ENCODE data around the gene IGFL4.

Gene IGFL4

DNA sequence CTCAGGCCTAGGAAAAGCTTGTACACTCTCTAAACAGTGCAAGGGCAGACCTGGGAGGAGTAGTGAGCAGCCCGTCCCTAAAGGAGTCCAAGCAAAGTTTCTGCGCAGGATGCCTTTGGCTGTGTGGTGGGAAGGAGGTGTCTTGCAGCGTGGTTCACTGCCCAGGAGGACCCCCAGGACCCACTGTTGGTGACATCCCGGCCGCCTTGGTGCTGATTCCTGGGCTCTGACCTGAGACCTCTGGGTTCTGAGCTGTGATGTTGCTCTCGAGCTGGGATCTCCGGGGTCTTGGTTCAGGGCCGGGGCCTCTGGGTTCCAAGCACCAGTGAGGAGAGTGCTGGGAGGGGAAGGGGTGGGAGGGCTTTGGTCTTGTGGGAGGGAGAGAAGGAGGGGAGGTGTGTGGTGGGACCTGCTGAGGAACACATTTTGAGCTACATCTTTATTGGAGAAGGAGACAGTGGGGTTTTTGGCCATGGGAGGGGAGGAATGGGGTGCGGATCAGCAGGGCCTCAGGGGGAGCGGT lies 22.0 kb downstream of the IGFL4 start:
- DNase-seq = no peak

DNA sequence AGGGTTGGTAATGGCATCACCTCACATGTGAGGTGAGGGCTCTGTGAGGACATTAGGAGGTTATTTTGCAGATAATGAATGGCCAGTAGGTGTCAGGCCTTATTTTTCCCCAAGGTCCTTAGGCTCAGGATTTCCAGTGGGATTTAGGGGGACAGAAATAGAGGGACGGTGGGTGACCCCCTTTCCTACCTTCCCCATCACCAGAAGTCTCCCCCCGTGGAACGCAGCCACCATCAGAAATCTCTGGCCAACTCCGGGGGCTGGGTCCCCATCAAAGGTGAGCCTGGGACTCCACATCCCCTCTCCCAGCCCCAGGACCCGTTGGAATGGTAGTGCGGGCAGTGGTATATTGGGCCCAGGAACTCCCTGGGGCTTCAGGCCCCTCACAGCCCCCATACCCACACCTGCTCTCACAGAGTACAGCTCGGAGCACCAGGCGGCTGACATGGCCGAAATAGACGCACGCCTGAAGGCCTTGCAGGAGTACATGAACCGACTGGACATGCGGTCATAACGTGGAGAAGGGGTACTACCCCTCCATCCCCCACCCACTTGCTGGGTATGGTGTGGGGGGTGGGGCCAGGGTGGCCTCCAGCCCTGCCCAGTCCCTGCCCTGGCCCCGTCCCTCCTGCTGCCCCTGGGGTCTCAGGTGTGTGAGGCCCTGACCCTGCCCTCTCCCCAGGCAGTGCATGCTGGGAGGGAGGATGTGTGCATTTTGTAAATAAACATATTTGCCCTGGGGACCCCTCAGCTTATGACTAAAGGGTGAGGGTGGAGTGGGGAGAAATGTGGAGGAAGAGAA lies 22.7 kb downstream of the IGFL4 start:
- DNase-seq = no peak

DNA sequence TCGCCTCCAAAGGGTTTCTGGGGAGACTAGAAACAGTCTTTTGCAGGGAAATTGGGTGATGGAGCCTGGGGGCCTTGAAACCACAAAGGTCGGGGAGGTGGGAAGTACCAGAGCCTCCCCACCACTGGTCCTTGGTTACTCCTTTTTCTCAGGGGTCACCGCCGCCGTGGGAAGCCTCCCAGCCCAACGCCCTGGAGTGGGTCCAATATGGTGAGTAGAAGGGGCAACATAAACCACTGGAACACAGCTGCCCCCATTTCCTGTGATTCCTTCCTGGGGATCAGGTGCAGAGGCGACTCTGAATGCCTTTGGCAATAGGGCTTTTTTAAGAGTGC lies 23.7 kb downstream of the IGFL4 start:
- DNase-seq = no peak

DNA sequence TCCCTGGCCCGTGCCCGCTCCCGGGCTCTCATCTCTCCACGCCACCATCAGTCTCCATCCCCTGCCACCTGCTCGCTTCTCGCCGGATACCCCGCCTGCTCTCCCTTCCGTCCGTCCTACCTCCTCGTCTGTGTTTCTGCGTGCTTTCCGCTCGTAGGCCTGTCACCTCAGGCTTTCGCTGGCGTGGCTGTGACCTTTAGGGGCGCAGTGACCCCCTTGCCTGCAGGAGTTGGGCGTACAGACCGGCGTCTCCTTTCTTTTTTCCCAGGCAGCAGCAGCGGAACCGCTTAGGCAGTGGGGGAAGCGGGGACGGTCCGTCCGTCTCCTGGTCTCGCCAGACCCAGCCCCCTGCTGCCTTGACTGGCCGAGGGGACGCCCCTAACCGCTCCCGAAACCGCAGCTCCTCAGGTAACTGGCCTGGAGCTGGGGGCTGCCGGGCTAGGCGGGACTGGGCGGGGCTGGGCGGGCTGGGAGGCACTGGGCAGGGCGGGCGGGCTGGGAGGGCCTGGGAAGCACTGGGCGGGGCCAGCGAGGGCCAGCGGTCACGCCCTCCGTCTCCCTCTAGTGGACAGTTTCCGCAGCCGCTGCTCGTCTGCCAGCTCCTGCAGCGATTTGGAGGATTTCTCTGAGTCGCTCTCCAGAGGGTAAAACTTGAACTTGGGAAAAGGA lies 24.2 kb downstream of the IGFL4 start:
- DNase-seq = peak; percentile 78

DNA sequence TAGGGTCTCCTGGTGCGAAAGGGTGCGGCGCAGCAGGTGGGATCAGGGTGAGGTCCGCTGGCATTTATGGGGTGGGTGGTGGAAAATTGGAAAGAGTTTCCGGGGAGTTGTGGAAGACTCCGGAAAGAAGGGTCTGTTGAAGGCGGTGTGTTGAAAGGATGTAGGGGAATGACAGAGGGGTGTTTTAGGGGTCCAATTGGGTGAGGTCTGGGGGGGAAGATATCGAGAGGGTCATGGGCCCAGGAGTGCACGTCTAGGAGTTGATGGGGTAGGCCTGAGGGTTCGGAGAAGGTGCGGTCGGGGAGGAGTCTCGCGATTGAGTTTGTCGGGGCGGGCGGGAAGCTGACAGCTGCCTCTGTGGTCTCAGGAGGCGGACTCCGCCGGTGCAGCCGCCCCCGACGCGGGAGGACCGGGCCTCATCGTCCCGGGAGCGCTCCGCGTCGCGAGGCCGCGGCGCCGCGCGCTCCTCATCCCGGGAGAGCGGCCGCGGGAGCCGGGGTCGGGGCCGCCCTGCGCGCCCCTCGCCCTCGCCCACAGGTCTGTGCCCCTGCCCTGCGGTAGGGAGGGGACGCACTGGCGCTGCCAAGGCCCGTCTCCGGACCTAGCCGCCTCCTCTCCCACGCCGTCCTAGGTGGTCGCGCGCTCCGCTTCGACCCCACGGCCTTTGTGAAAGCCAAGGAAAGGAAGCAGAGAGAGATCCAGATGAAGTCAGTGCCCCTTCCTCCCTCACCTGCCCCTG lies 24.9 kb downstream of the IGFL4 start:
- DNase-seq = peak; percentile 36

DNA sequence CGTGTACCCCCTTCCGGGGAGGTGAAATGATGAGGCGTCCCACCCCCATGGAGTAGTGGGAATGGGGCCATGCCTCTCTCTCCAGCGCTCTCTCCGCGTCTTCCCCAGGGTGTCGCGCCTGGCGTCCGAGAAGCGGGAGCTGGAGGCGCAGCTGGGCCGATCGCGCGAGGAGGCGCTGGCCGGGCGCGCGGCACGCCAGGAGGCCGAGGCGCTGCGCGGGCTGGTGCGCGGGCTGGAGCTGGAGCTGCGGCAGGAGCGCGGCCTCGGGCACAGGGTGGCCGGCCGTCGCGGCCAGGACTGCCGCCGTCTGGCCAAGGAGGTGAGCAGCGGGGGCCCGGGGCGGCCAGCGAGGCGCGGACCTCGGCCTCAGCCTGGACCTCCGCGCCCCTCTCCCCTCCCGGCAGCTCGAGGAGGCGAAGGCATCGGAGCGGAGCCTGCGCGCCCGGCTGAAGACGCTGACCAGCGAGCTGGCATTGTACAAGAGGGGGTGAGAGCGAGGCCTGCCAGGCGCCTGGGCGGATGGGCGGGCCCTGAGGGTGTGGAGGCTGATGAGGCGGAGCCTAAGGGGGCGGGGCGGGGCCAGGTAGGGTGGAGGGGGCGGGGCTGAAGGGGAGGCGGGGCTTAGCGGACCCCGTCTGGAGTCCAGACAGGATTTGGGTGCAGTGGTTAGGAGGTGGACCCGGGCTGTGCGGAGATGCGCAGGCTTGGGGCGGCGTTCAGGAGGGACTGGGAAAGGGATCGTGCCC lies 25.7 kb downstream of the IGFL4 start:
- peak; percentile 64 for DNase-seq

DNA sequence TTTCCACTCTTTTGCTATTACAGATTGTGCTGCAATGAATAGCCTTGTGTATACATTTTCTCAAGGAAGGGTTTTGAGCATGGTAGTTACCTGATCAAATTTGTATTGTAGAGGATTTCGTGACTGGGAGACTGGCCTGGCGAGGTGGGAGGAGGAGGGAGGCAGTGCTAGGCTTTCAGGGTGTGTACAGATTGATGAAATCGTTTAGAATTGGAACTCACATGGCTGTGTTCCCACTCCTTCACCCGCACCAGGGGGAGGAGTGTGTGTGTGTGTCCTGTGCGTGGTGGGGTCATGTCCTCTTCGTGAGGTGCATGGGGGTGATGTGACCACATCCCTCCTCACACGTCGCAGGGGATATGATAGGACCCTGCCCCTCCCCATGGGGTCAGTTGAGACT lies 26.3 kb downstream of the IGFL4 start:
- DNase-seq = no peak

DNA sequence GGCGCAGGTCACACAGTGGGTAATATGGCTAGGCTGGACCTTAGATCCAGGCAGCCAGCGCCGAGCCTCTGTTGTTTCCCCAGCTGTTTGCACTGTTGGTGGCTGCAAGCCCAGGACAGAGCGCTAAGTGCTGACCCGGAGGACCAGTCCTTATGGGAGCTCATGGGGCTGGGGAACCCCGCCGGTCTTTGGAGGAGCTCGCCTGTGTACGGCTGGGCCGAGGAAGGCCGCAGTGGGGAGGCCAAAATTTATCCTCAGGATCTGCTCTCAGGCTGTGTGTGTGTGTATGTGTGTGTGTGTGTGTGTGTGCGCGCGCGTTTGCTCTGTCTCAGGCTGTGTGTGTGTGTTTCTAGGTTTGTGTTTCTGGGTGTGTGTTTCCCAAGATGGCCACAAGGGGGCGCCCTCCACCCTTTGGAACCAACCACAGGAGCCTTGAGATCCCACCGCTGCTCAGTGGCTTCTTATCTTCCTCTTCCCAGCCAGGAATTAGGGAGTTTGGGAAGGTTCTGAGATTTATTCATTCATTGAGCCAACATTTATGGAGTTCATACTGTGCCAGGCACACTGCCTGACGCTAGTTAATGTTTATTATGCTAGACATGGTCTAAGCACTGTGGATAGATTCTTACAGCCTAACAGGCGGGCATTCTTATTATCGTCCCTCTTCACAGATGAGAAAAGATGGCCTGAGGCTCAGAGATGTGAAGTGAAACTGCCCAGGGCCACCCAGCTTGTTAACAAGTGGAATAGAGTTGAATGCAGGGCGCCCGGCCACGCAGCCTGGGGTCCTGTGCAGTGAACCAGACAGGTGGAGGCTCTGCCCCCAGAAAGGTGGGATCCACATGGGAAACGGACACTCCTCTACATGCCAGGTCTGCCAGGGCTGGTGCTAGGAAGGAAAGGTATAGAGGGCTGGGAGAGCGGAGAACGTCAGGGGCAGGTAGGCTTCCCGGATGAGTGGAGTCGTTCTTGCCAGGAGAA lies 31.0 kb downstream of the IGFL4 start:
- peak; percentile 67 for DNase-seq

DNA sequence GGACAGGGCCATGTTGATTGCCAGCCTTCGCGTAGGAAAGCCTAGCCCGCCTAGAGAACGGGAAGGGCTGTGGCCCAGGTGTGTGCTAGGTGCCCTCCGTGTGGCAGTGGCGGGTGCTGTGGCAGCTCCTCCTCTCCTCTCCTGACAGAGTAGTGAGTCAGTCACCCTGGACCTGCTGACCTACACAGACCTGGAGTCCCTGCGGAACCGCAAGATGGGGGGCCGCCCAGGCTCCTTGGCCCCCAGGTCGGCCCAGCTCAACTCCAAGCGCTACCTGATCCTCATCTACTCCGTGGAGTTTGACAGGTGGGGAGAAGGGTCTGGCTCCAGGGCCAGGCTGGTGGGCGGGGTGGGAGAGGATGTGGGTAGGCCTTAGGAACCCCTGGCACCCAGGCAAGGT lies 34.4 kb downstream of the IGFL4 start:
- DNase-seq = no peak

DNA sequence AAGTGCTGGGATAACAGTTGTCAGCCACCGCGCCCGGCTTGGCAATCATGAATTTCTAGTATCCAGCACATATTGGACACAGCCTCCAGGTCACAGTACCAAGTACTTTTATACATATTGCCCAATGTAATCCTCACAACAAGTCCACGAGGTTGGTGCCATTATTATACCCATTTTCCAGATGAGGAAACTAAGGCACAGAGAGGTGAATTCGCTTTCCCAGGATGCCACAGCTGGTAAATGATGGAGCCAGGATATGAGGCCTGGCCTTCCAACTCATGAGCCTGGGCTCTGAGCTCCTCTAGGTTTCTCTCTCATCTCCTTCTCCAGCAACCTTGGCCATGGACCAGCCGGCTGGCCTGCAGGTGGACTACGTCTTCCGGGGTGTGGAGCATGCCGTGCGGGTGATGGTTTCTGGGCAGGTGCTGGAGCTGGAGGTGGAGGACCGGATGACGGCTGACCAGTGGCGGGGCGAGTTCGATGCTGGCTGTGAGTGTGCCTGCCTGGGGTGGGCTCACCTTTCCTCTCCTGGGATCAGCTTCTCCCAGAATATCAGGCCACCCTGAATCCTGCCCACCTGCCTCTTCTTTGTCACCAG lies 38.0 kb downstream of the IGFL4 start:
- DNase-seq = no peak

DNA sequence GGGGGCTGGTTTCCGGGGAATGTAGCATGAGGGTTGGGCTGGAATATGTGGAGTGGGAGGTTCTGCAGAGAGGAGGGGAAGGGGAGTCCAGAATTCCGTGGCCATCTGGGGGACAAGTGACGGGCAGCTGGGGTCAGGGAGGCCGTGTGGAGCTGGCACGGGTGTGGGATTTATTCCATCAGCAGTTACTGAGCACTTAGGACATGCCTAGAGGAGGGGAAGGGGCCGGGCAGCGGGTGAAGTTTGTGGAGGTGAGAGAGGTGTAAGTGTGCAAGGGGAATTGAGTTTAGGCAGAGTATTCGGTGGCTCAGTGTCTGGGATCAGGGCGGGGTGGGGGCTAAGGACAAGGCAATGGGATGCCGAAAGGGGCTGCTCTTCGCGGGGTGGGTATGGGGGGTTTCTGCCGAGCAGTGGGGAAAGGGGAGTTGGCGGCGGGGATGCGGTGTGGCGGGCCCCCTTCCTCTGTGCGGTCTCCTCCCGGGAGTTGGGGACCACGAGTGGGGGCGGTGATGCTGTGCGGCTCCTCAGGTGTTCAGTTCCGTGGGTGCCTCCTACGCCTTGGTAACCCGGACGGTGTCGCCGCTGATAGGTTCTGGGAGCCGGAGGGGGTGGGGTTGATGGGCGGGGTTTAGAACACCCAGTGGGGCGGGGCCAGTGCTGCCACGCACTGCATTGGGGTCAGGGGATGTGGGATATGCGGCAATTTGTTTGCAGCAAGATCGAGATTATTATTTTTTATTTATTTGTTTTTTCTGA lies 40.1 kb downstream of the IGFL4 start:
- DNase-seq = peak; percentile 67

DNA sequence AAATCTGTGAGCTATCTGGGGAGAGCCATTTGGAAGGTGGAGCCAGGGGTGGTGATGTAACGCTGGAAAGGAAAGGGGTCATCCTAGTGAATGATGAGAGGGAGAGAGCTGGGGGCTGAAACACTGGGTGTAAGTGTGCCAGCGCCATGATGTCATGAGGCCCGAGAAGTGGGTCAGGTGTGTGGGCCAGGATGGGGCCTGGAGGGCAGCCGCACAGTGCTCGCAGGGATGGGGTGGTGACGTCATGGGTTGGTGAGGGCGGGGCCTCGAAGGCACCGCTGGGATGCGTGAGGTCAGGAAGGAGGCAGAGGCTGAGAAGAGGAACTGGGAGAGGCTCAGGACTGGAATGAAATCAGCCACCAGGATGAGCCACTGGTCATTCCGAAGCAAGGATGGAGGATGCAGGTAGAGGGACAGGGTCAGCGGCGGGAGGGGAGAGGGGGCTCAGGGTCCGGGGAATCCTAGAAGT lies 41.1 kb downstream of the IGFL4 start:
- DNase-seq = no peak

DNA sequence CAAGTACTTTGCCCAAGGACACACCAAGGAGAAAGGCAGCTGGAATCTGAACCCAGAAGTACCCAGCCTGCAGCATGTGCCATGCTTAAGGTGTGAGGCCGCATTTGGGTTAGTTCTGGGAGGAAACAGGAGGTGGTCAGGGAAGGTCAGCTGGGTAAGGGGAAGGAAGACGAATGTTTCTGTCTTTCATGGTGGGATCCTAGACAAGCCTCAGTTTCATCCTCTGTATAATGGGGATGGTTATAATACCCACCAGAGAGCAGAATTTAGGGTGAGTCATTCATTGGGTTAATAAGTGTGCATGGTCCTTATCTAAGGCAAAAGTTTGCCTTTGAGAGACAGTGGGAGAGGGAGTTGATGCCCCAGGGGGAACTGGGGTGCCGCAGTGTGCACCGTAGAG lies 42.0 kb downstream of the IGFL4 start:
- DNase-seq = no peak

DNA sequence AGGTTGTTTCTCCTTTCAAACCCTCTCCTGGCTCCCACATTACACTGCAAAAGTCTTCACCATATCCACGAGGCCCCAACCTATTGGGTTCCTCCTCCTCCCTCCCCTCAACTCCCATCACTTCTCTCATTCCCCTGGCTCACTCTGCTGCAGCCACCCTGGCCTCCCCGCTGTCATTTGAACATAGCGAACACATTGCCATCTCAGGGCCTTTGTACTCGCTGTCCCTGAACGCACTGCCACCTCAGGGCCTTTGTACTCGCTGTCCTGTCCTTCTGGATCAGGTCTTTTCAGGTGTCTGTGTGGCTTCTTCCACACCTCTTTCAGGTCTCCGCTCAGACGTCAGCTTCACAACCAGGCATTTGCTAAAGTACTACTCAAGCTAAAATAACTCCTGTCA lies 43.9 kb downstream of the IGFL4 start:
- no peak for DNase-seq

DNA sequence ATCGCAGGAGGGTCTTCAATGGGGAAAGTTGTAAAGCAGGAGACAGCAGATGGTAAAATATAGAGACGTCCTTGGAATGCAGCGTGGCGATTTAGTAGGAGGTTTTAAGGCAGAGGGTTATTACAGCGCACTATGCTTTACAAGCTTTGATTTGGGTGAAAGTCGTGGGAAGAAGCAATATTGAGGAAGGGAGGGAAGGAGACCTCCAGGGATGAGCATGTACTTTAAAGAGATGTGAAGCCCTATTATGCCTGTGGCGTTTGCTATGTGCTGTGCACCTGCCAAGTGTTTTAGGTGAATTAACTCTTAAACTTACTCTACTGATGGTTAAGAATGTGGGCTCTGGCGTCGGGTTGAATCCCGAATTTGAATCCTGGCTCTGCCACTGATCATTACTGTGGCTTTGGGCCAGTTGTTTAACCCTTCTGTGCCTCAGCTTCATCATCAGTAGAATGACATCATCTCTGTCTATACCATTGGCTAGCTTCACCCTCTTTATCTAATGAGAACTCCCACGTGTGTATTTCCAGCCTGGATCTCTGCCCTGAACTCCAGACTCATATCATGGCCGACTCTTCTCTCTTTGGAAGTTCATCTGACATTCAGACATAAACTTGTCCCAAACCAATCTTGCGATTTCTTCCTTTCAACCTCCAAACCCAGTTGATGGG lies 45.0 kb downstream of the IGFL4 start:
- no peak for DNase-seq

DNA sequence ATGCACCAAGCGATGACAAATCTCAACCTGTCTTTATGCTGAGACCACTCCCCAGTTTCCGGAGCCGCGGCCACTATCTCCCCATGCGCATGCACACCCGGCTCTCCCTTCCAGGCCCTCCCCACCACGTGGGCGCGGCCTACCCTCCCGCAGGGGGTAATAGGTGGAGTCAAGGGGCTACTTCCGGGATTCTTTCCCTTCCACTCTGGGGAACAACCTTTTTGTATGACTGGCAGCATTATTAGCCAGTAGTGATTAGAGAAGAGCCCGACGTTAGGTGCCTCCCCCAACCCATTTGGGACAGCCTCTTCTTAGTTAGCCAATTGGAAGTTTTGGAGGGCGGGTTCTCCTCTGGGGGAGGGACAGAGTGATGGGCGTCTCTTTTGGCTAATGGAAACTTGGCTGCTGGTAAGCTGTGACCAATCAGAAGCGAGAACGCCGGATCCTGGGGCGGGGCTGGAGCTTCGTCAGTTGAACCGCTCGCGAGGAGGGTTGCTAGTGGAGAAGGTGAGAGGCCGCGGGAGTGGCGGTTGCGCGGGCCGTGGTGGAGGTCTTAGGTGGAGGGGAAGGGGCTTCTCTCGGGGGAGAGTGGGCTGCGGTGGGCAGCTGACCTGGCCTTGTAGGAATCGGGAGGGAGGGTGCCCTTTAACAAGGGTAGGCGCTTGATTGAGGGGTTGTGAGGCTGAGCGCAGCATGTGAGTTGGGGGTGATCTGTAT lies 45.6 kb downstream of the IGFL4 start, which contains the start of gene CCDC61:
CCDC61 (plus strand) TSS at position 470 of the 717 bp plus-strand sequence. CDS start 7,552 bp downstream, outside the sequence.
- DNase-seq = peak; percentile 95

DNA sequence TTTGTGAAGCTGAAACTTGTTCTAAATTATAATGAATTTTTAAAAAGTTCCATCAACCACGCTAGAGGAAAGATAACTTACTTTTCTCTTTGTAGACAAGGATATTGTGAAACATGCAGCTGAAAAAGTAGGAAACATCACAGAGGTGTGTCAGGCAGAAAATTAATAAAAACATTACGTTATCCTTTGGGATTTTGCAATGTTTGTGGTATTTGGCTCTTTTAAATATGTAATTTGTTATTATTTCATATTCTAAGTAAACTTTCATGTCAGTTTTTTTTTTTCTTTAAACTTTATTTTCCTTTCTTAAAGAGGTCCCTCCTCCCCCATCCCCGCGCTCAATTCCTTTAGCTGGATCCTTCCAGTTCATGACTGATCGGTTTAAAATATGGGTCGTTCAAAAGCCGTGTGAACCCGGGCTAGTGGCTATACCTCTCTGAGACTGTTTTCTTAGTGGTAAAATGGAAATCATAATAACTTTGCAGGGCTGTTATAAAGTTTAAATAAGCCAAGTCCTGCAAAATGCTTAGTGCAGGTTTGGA lies 46.3 kb downstream of the IGFL4 start:
- DNase-seq = no peak

DNA sequence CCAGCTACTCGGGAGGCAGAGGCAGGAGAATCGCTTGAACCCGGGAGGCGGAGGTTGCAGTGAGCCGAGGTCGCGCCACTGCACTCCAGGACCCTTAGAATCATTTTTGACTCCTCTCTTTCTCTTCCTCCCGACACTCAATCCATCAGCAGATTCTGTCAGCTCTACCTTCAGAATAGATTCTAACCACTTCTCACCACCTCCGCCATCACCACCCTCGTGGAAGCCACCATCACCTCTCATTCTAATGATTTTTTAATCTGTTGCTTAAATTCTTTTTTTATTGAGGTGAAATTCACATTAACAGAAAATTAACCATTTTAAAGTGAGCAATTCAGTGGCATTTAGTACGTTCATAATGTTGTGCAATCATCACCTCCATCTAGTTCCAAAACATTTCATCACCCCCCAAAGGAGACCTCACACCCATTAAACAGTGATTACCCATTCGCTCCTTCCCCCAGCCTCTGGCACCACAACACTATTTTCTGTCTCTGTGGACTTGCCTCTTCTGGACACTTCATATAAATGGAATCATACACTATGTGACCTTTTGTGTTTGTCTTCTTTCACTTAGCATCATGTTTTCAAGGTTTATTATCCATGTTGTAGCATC lies 50.6 kb downstream of the IGFL4 start:
- no peak for DNase-seq
